GM23338 (cell line): Measurements from ENCODE around the gene FASTKD3. TPM values are rescaled to one million over a fixed set of nuclear protein-coding genes. Genes with fewer than 3 reads are reported as not detected.

Experiments used
- ATAC-seq: fragments of 200-7000 bp; cut with Tn5 transposase; 3 replicates; pipeline ENCODE4 v1.9.1; 2020
- DNase-seq: peaks from one replicate; pipeline ENCODE4 v3.0.0-alpha.2; 2015; ENCODE audit warnings: low spot score
- H2AFZ ChIP-seq: fragments of 200-600 bp; sonication (generic); 2 replicates; pipeline ENCODE4 v1.8.0; 2016; ENCODE audit warnings: antibody characterized with exemption, mild to moderate bottlenecking, moderate library complexity
- H3F3A ChIP-seq: fragments of 200-600 bp; sonication (generic); replicated peaks from 2 replicates; pipeline ENCODE4 v1.8.0; 2017; ENCODE audit warnings: antibody characterized with exemption, mixed run types, low read depth
- H3K27ac ChIP-seq: fragments of 200-600 bp; sonication (generic); 2 replicates; pipeline ENCODE4 v1.6.1; 2016; ENCODE audit warnings: low read depth
- H3K27me3 ChIP-seq: fragments of 200-600 bp; sonication (generic); 2 replicates; pipeline ENCODE4 v1.8.0; 2016; ENCODE audit warnings: mild to moderate bottlenecking, mixed run types, moderate library complexity; ENCODE audit not compliant: insufficient read depth
- H3K36me3 ChIP-seq: fragments of 200-600 bp; sonication (generic); 2 replicates; pipeline ENCODE4 v1.8.0; 2016; ENCODE audit warnings: mild to moderate bottlenecking; ENCODE audit not compliant: insufficient read depth
- H3K4me1 ChIP-seq: fragments of 200-600 bp; sonication (generic); 2 replicates; pipeline ENCODE4 v1.8.0; 2016; ENCODE audit warnings: mild to moderate bottlenecking, moderate library complexity; ENCODE audit not compliant: insufficient read depth
- H3K4me2 ChIP-seq: fragments of 200-600 bp; sonication (generic); 2 replicates; pipeline ENCODE4 v1.7.1; 2017; ENCODE audit warnings: mixed run types
- H3K4me3 ChIP-seq: fragments of 200-600 bp; sonication (generic); 2 replicates; pipeline ENCODE4 v1.6.1; 2016; ENCODE audit warnings: mixed run types
- H3K79me2 ChIP-seq: fragments of 200-600 bp; sonication (generic); replicated peaks from 2 replicates; pipeline ENCODE4 v1.8.0; 2017; ENCODE audit warnings: mild to moderate bottlenecking; ENCODE audit not compliant: insufficient read depth
- H3K9me2 ChIP-seq: fragments of 200-600 bp; sonication (generic); 2 replicates; pipeline ENCODE4 v1.8.0; 2017; ENCODE audit not compliant: insufficient read depth
- H4K20me1 ChIP-seq: fragments of 200-600 bp; sonication (generic); replicated peaks from 2 replicates; pipeline ENCODE4 v1.8.0; 2017; ENCODE audit warnings: mild to moderate bottlenecking; ENCODE audit not compliant: insufficient read depth
- H3K27ac Mint-ChIP-seq: 2 replicates; pipeline ENCODE4 v1.8.0; 2020; ENCODE audit warnings: inconsistent platforms, mild to moderate bottlenecking, moderate library complexity, mixed read lengths
- H3K27me3 Mint-ChIP-seq: 3 replicates; pipeline ENCODE4 v1.8.0; 2022; ENCODE audit warnings: low read depth, mild to moderate bottlenecking, moderate library complexity, mixed read lengths, inconsistent platforms; ENCODE audit not compliant: insufficient read depth, poor library complexity
- H3K36me3 Mint-ChIP-seq: 3 replicates; pipeline ENCODE4 v1.8.0; 2021; ENCODE audit warnings: low read depth, mild to moderate bottlenecking, inconsistent platforms, moderate library complexity, mixed read lengths
- H3K4me1 Mint-ChIP-seq: 3 replicates; pipeline ENCODE4 v1.8.0; 2020; ENCODE audit warnings: mild to moderate bottlenecking, inconsistent platforms, mixed read lengths
- H3K4me3 Mint-ChIP-seq: 3 replicates; pipeline ENCODE4 v1.8.0; 2021; ENCODE audit warnings: moderate library complexity, mild to moderate bottlenecking, inconsistent platforms, mixed read lengths
- H3K9me3 Mint-ChIP-seq: 3 replicates; pipeline ENCODE4 v1.8.0; 2020; ENCODE audit warnings: moderate library complexity, mild to moderate bottlenecking, inconsistent platforms, mixed read lengths
- CREB1 ChIP-seq: fragments of 250-450 bp; sonication (Bioruptor Pico); IDR thresholded peaks from 2 replicates; pipeline ENCODE4 v1.5.0; 2020; ENCODE audit warnings: low read depth, mild to moderate bottlenecking, moderate library complexity
- ETS1 ChIP-seq: IDR thresholded peaks from 2 replicates; pipeline ENCODE4 v1.6.1; 2016; ENCODE audit warnings: antibody characterized with exemption
- EZH2 ChIP-seq: fragments of 200-600 bp; sonication (generic); IDR thresholded peaks from one replicate; pipeline ENCODE4 v1.8.0; 2017; ENCODE audit warnings: antibody characterized with exemption, mild to moderate bottlenecking, low read depth; ENCODE audit not compliant: unreplicated experiment
- EZH2phosphoT487 ChIP-seq: fragments of 200-600 bp; sonication (generic); IDR thresholded peaks from one replicate; pipeline ENCODE4 v1.8.1; 2018; ENCODE audit warnings: antibody characterized with exemption; ENCODE audit not compliant: unreplicated experiment
- JUNB ChIP-seq: IDR thresholded peaks from one replicate; pipeline ENCODE4 v1.6.1; 2016; ENCODE audit warnings: antibody characterized with exemption; ENCODE audit not compliant: unreplicated experiment
- NANOG ChIP-seq: IDR thresholded peaks from 2 replicates; pipeline ENCODE4 v1.6.1; 2016; ENCODE audit warnings: antibody characterized with exemption, borderline replicate concordance
- POLR2AphosphoS5 ChIP-seq: IDR thresholded peaks from 2 replicates; pipeline ENCODE4 v1.6.1; 2016; ENCODE audit warnings: antibody characterized with exemption, low read depth
- STAT1 ChIP-seq: IDR thresholded peaks from one replicate; pipeline ENCODE4 v1.6.1; 2016; ENCODE audit warnings: antibody characterized with exemption; ENCODE audit not compliant: unreplicated experiment
- ZNF114 ChIP-seq: fragments of 250-450 bp; sonication (Bioruptor Pico); IDR thresholded peaks from 2 replicates; pipeline ENCODE4 v1.5.0; 2020; ENCODE audit warnings: mild to moderate bottlenecking, moderate library complexity
- ZNF331 ChIP-seq: fragments of 250-450 bp; sonication (Bioruptor Pico); IDR thresholded peaks from 2 replicates; pipeline ENCODE4 v1.5.0; 2020; ENCODE audit warnings: low read depth, mild to moderate bottlenecking, moderate library complexity
- polyA plus RNA-seq: library from polyadenylated mRNA; unstranded; fragments of >200 nt; fragmentation: Nextera tagmentation; extraction: Ambion mirVana; gene quantifications from 2 replicates; pipeline ENCODE4 v1.2.1, GENCODE V29; 2016
- total RNA-seq: library from RNA; depleted of rRNA; stranded (reverse); fragments of >200 nt; shearing (Covaris generic); gene quantifications from 2 replicates; pipeline ENCODE4 v1.2.3, GENCODE V29; 2014
- TF ChIP-seq, protein P1 (sequence below): IDR thresholded peaks from one replicate; pipeline ENCODE4 v1.6.1; 2018; ENCODE audit warnings: antibody characterized with exemption; ENCODE audit not compliant: unreplicated experiment
- TF ChIP-seq, protein P2 (sequence below): fragments of 250-450 bp; sonication (Bioruptor Pico); IDR thresholded peaks from 2 replicates; pipeline ENCODE4 v1.5.0; 2020; ENCODE audit warnings: mild to moderate bottlenecking, moderate library complexity

The FASTKD3 gene
- total and polyA plus RNA-seq, 2 experiments from 2014 or later = 10.8 to 13.5 TPM

GRCh38 chr5:7881816-7882215 lies 13.0 kb upstream of the FASTKD3 start:
- ATAC-seq (no peak), DNase-seq (no peak)
- Mint-ChIP-seq H3K27ac (no peak overlapping the region), H3K9me3 (no peaks in the 10 kb centered on the region), H3K36me3 (peaks cover 67% of the 10 kb centered on the region), H3K4me3 (no peak overlapping the region), H3K27me3 (no peaks in the 10 kb centered on the region), H3K4me1 (no peaks in the 10 kb centered on the region)
- no peak overlapping the region for H3K4me2 ChIP-seq
- H3K27ac ChIP-seq = no peak overlapping the region
- TF ChIP-seq NANOG (no peak), ZNF331 (CRISPR knock-in tag) (no peak), JUNB (no peak), CREB1 (CRISPR knock-in tag) (no peak), ZNF114 (CRISPR knock-in tag) (no peak), EZH2phosphoT487 (no peak), ETS1 (no peak), POLR2AphosphoS5 (no peak), STAT1 (no peak), EZH2 (no peak)
- TF ChIP-seq, protein P1, sequence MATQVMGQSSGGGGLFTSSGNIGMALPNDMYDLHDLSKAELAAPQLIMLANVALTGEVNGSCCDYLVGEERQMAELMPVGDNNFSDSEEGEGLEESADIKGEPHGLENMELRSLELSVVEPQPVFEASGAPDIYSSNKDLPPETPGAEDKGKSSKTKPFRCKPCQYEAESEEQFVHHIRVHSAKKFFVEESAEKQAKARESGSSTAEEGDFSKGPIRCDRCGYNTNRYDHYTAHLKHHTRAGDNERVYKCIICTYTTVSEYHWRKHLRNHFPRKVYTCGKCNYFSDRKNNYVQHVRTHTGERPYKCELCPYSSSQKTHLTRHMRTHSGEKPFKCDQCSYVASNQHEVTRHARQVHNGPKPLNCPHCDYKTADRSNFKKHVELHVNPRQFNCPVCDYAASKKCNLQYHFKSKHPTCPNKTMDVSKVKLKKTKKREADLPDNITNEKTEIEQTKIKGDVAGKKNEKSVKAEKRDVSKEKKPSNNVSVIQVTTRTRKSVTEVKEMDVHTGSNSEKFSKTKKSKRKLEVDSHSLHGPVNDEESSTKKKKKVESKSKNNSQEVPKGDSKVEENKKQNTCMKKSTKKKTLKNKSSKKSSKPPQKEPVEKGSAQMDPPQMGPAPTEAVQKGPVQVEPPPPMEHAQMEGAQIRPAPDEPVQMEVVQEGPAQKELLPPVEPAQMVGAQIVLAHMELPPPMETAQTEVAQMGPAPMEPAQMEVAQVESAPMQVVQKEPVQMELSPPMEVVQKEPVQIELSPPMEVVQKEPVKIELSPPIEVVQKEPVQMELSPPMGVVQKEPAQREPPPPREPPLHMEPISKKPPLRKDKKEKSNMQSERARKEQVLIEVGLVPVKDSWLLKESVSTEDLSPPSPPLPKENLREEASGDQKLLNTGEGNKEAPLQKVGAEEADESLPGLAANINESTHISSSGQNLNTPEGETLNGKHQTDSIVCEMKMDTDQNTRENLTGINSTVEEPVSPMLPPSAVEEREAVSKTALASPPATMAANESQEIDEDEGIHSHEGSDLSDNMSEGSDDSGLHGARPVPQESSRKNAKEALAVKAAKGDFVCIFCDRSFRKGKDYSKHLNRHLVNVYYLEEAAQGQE = no peak
- TF ChIP-seq, protein P2, sequence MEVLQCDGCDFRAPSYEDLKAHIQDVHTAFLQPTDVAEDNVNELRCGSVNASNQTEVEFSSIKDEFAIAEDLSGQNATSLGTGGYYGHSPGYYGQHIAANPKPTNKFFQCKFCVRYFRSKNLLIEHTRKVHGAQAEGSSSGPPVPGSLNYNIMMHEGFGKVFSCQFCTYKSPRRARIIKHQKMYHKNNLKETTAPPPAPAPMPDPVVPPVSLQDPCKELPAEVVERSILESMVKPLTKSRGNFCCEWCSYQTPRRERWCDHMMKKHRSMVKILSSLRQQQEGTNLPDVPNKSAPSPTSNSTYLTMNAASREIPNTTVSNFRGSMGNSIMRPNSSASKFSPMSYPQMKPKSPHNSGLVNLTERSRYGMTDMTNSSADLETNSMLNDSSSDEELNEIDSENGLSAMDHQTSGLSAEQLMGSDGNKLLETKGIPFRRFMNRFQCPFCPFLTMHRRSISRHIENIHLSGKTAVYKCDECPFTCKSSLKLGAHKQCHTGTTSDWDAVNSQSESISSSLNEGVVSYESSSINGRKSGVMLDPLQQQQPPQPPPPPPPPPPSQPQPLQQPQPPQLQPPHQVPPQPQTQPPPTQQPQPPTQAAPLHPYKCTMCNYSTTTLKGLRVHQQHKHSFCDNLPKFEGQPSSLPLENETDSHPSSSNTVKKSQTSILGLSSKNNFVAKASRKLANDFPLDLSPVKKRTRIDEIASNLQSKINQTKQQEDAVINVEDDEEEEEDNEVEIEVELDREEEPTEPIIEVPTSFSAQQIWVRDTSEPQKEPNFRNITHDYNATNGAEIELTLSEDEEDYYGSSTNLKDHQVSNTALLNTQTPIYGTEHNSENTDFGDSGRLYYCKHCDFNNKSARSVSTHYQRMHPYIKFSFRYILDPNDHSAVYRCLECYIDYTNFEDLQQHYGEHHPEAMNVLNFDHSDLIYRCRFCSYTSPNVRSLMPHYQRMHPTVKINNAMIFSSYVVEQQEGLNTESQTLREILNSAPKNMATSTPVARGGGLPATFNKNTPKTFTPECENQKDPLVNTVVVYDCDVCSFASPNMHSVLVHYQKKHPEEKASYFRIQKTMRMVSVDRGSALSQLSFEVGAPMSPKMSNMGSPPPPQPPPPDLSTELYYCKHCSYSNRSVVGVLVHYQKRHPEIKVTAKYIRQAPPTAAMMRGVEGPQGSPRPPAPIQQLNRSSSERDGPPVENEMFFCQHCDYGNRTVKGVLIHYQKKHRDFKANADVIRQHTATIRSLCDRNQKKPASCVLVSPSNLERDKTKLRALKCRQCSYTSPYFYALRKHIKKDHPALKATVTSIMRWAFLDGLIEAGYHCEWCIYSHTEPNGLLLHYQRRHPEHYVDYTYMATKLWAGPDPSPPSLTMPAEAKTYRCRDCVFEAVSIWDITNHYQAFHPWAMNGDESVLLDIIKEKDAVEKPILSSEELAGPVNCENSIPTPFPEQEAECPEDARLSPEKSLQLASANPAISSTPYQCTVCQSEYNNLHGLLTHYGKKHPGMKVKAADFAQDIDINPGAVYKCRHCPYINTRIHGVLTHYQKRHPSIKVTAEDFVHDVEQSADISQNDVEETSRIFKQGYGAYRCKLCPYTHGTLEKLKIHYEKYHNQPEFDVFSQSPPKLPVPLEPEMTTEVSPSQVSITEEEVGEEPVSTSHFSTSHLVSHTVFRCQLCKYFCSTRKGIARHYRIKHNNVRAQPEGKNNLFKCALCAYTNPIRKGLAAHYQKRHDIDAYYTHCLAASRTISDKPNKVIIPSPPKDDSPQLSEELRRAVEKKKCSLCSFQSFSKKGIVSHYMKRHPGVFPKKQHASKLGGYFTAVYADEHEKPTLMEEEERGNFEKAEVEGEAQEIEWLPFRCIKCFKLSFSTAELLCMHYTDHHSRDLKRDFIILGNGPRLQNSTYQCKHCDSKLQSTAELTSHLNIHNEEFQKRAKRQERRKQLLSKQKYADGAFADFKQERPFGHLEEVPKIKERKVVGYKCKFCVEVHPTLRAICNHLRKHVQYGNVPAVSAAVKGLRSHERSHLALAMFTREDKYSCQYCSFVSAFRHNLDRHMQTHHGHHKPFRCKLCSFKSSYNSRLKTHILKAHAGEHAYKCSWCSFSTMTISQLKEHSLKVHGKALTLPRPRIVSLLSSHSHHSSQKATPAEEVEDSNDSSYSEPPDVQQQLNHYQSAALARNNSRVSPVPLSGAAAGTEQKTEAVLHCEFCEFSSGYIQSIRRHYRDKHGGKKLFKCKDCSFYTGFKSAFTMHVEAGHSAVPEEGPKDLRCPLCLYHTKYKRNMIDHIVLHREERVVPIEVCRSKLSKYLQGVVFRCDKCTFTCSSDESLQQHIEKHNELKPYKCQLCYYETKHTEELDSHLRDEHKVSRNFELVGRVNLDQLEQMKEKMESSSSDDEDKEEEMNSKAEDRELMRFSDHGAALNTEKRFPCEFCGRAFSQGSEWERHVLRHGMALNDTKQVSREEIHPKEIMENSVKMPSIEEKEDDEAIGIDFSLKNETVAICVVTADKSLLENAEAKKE (CRISPR knock-in tag) = no peak
- H3K36me3 ChIP-seq = peaks cover 57% of the 10 kb centered on the region
- H3K79me2 ChIP-seq = peaks cover 17% of the 10 kb centered on the region
- H3F3A ChIP-seq = no peaks in the 10 kb centered on the region
- no peak overlapping the region for H2AFZ ChIP-seq
- no peak overlapping the region for H3K4me3 ChIP-seq
- no peaks in the 10 kb centered on the region for H3K9me2 ChIP-seq
- H3K4me1 ChIP-seq = no peaks in the 10 kb centered on the region
- H3K27me3 ChIP-seq = no peaks in the 10 kb centered on the region
- peaks cover 6% of the 10 kb centered on the region; the same call in 1 of the 2 replicates for H4K20me1 ChIP-seq
